Measurements from ENCODE around the gene DCST1.

The DCST1 gene

DNA sequence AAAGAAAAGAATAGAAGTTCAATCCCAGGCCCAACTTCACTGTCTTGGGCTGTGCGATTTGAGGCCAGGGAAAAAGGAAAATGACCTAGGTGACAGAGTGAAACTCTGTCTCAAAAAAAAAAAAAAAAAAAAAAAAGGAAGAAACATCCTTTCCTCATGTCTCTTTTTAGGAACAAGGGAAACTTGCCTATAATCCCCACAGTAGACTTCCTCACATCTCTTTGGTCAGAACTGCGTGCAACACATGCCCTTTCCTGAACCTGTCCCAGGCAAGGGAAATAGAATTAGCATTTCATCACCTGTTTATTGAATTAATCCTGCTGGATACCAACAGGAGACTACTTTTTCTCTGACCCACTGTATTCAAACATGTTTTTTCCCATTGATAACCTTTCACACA is 2.3 kb downstream of the DCST1 start:
- H3K4me3 ChIP-seq (ENCODE audit: low read depth, low read length): no peak overlapping the region
- DNase-seq (ENCODE audit: low read depth): no peak
- TF ChIP-seq, protein P1, sequence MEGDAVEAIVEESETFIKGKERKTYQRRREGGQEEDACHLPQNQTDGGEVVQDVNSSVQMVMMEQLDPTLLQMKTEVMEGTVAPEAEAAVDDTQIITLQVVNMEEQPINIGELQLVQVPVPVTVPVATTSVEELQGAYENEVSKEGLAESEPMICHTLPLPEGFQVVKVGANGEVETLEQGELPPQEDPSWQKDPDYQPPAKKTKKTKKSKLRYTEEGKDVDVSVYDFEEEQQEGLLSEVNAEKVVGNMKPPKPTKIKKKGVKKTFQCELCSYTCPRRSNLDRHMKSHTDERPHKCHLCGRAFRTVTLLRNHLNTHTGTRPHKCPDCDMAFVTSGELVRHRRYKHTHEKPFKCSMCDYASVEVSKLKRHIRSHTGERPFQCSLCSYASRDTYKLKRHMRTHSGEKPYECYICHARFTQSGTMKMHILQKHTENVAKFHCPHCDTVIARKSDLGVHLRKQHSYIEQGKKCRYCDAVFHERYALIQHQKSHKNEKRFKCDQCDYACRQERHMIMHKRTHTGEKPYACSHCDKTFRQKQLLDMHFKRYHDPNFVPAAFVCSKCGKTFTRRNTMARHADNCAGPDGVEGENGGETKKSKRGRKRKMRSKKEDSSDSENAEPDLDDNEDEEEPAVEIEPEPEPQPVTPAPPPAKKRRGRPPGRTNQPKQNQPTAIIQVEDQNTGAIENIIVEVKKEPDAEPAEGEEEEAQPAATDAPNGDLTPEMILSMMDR (IDR thresholded peaks at IDR 0.05; ENCODE audit: low read depth, low read length, missing control alignments): no peak

DNA sequence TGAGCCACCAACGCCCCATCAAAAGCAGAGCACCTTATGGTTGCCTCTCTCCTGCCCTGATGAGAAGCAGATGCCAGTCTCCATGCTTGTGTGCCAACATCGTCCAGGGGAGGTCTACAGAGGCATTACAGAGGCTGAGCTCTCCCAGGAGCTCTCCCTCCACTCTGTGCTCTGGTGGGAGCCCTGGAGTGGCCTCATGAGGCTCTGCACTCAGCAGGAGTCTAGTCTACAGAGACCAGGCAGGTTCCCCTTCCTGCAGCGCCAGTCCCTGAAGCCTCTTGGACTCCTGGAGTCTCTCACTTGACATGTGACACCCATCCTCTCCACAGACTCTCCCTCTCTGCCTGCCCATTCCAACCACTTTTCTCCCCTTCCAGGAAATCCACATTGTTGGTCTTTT is 3.4 kb downstream of the DCST1 start:
- TF ChIP-seq, protein P1 (IDR thresholded peaks at IDR 0.05; ENCODE audit: low read depth, low read length, missing control alignments): no peak

DNA sequence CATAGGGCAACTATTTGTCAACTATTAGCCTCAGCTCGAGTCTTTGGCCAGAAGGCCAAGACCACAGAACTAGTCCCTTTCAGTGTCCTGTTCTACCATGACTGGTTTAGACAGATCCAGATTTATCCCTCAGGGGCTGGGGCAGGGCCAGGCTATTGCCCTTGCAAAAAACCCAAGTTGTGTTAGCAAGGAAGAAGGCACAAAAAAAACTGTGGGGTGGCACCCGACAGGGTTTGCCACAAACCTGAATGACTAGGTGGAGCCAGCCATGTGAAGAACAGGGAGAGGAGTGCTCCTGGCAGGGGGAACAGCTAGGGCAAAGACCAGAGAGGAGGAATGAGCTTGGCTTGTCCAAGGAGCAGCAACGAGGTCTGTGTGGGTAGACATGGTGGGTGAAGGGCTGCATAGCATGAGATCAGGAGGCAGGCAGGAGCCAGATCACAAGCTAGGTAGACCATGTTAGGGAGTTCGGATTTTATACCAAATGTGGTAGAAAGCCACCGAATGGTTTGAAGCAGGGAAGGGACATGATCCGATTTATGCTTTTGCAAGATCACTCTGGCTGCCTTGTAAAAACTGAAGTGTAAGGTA is 4.3 kb downstream of the DCST1 start:
- no peak for DNase-seq (ENCODE audit: low read depth)
- TF ChIP-seq, protein P1 (IDR thresholded peaks at IDR 0.05; ENCODE audit: low read depth, low read length, missing control alignments): no peak
- H3K4me3 ChIP-seq (ENCODE audit: low read depth, low read length): no peak overlapping the region

More for the DNA sequence above, 3.4 kb downstream of the DCST1 start:
- H3K4me3 ChIP-seq (ENCODE audit: low read depth, low read length): no peak overlapping the region
- no peak for DNase-seq (ENCODE audit: low read depth)

DNA sequence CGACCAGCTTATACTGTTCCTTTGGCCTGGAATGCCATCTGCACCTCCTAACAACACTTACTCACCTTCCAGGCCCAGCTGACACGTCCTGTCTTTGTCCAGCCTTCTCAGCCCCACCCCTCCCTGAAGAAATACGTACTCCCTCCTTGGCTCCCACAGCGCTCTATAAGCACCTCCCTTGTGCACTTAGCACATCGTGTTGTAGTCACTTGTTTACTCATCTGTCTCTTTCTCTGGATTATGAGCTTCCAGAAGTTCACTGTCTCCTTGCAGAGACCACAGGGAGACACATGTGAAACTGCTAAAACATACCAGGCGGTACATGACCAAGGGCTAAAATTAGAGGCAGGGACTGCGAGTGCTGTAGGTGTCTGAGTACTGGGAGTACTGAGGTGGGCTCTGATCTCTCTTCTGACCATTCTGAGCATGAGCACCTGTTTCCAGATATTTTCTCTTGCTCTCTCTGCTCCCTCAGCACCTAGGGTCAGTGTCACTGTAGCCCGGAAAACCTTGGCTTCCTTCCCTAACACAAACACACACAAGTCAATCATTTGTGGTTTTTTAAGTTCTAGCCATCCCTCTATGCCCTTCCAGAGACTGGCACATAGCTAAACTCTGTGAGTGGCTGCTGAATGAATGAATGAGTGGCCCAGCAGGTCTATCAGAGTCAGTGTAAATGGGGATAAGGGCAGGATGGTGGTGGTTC is 5.1 kb downstream of the DCST1 start:
- no peak overlapping the region for H3K4me3 ChIP-seq (ENCODE audit: low read depth, low read length)
- TF ChIP-seq, protein P1 (IDR thresholded peaks at IDR 0.05; ENCODE audit: low read depth, low read length, missing control alignments): no peak
- no peak for DNase-seq (ENCODE audit: low read depth)

DNA sequence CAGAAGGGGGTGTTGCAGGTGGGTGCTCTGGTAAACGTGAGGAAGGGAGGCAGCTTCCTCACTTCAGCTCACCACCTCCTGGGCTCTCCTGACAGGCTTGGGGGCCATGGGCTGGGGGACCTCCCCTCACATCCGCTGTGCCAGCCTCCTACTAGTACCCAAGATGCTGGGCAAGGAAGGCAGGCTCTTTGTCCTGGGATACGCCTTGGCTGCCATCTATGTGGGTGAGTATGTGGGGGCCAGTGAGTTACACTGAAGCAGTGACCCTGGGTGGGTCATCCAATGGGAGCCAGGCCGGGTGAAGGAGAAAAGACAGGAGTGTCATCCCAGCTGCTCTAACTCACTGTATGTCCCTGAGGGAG is 5.7 kb downstream of the DCST1 start:
- TF ChIP-seq, protein P1 (IDR thresholded peaks at IDR 0.05; ENCODE audit: low read depth, low read length, missing control alignments): no peak
- H3K4me3 ChIP-seq (ENCODE audit: low read depth, low read length): no peak overlapping the region
- DNase-seq (ENCODE audit: low read depth): no peak

DNA sequence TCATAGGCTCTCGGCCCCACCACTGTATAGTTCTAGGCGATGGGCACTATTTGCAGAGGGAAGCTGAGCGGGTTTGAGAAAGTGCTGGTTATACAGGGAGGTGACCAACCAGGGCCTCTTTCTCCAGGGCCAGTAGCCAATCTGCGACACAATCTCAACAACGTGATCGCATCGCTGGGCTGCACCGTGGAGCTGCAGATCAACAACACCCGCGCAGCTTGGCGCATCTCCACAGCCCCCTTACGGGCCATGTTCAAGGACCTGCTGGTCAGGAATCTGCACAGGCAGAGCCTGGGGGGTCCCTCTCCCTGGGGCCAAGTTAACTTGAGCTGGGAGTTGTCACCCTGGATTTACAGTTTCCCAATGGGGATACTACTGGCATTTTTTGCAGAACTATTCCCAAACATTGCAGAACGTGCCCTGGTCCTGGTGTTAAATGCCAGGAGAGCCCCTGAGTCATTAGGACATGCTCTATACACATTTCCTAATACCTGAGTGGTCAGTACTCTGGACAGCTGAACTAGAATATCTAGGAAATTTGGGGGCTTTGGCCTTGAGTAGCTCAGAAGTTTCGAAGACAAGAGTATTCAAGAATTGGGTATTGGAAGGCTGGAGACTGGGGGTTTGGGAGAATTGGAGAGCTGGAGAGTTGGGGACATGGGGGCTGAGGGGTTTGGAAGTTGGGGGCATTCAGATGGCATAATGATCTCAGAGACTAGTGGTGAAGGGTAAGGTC is 6.9 kb downstream of the DCST1 start:
- H3K4me3 ChIP-seq (ENCODE audit: low read depth, low read length): no peak overlapping the region
- no peak for DNase-seq (ENCODE audit: low read depth)
- TF ChIP-seq, protein P1 (IDR thresholded peaks at IDR 0.05; ENCODE audit: low read depth, low read length, missing control alignments): no peak

Data from GM12864 (cell line).